Upper lobe of left lung (tissue), 6 donors: ENCODE data around the gene SHLD3. TPM values are rescaled to one million over a fixed set of nuclear protein-coding genes. Genes with fewer than 3 reads are reported as not detected.
"Not testable (repeated sequence)": the region's sequence is repeated elsewhere in the genome, so short reads cannot be mapped to it uniquely, and the experiment has no call there.

ENCODE experiments used
- ATAC-seq, 2 donors: fragments of 200-7000 bp; cut with Tn5 transposase; one replicate each; pipeline ENCODE4 v1.9.1; 2022; ENCODE audit warnings: mild to moderate bottlenecking in 2 of 2, moderate library complexity in 2 of 2; ENCODE audit not compliant: low FRiP score in 2 of 2
- DNase-seq, 2 donors: peaks; one replicate each; pipeline ENCODE4 v3.0.0-alpha.2; 2019 to 2020
- H3K27ac ChIP-seq, 4 donors: fragments of 200-600 bp; sonication (generic); one replicate each; pipeline ENCODE4 v1.5.1; 2016 to 2019
- H3K27me3 ChIP-seq, 4 donors: fragments of 200-600 bp; sonication (generic); one replicate each; pipeline ENCODE4 v1.5.1; 2017 to 2019
- H3K36me3 ChIP-seq, 4 donors: fragments of 200-600 bp; sonication (generic); one replicate each; pipeline ENCODE4 v1.5.1; 2016 to 2019
- H3K4me1 ChIP-seq, 4 donors: fragments of 200-600 bp; sonication (generic); one replicate each; pipeline ENCODE4 v1.5.1; 2018 to 2019
- H3K4me3 ChIP-seq, 4 donors: fragments of 200-600 bp; sonication (generic); one replicate each; pipeline ENCODE4 v1.5.1; 2017 to 2019; ENCODE audit warnings: mild to moderate bottlenecking in 2 of 4, moderate library complexity in 1 of 4
- H3K9me3 ChIP-seq, 4 donors: fragments of 200-600 bp; sonication (generic); one replicate each; pipeline ENCODE4 v1.5.1; 2018 to 2019
- CTCF ChIP-seq, 6 experiments: fragments of 450-650 bp in 4 of 6; fragments of 200-600 bp in 2 of 6; sonication (generic) in 2 of 6; IDR thresholded peaks; one replicate each; pipeline ENCODE4 v1.5.1; 2016 to 2019; ENCODE audit warnings: antibody characterized with exemption in 6 of 6
- EP300 ChIP-seq, 4 donors: sonication (generic); formaldehyde crosslinking; IDR thresholded peaks; one replicate each; pipeline ENCODE4 v1.5.1; 2017; ENCODE audit warnings: antibody characterized with exemption in 4 of 4, control low read depth in 2 of 4
- POLR2A ChIP-seq, 4 donors: fragments of 450-650 bp; IDR thresholded peaks; one replicate each; pipeline ENCODE4 v1.5.1; 2016 to 2017; ENCODE audit warnings: antibody characterized with exemption in 4 of 4, mild to moderate bottlenecking in 2 of 4
- POLR2AphosphoS5 ChIP-seq, 2 donors: sonication (generic); formaldehyde crosslinking; IDR thresholded peaks; one replicate each; pipeline ENCODE4 v1.5.1; 2017; ENCODE audit warnings: antibody characterized with exemption in 2 of 2
- WGBS, 2 donors: methylation state at CpG; one replicate each; pipeline ENCODE4 v1.1.5; 2017 to 2018; 5-methylcytosine and 5-hydroxymethylcytosine counted together
- total RNA-seq, 6 donors: library from RNA; depleted of rRNA in 4 of 6; stranded (reverse); fragments of >200 nt in 4 of 6; gene quantifications; one replicate each; pipeline versions ENCODE4 v1.1.0 to v1.2.1, GENCODE V29; 2016 to 2021
- donor health status: DM: no; HTN: no; CAD: no; lungs with moderate emphysema.
- donor health status: DM: no; HTN: yes; CAD: no; lungs with severe emphysema.

The SHLD3 gene
- total RNA-seq, 6 donors from 2014 or later: 0.67 to 6.4 (median 3.4) TPM

- peaks cover 19 to 91% (median 40%) of the 10 kb centered on the region in 4 donors for H3K36me3 ChIP-seq
These were observed 12.4 kb upstream of the SHLD3 start for GRCh38 chr5:65612298-65612907.

DNA sequence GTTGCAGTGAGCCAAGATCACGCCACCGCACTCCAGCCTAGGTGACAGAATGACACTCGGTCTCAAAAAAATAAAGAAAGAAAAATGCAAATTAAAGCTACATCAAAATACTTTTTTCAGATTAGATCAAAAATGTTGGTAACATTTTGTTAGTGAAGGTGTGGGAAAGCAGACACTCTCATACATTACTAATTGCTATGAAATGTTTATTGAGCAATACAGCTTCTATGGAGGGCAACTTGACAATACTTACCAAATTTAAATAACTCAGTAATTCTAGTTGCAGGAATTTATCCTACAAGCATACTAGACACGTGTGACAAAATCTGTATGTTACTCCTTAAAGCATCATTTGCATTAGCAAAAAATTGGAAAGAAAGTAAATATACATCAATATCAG lies 4.8 kb upstream of the SHLD3 start:
- ATAC-seq (no peak), DNase-seq (no peak)
- peaks cover 0 to 20% (median 3%) of the 10 kb centered on the region in 4 donors for H3K36me3 ChIP-seq
- peaks cover 20 to 25% (median 21%) of the 10 kb centered on the region in 4 donors for H3K4me1 ChIP-seq
- H3K27ac ChIP-seq: no peak overlapping the region
- no peaks in the 10 kb centered on the region for H3K27me3 ChIP-seq
- TF ChIP-seq POLR2AphosphoS5 (IDR thresholded peaks at IDR 0.05) (no peak), EP300 (IDR thresholded peaks at IDR 0.05) (no peak), CTCF (IDR thresholded peaks at IDR 0.05) (no peak), POLR2A (IDR thresholded peaks at IDR 0.05) (no peak)
- H3K4me3 ChIP-seq: no peak overlapping the region
- 88 to 89% methylated on average over 4 of the region's 4 CpGs for WGBS, 2 donors
- no peaks in the 10 kb centered on the region for H3K9me3 ChIP-seq

More at GRCh38 chr5:65612298-65612907, 12.4 kb upstream of the SHLD3 start:
- ATAC-seq: peak in 1 of 2 donors; percentile 40
- no peaks in the 10 kb centered on the region for H3K9me3 ChIP-seq
- peak in 1 of 2 donors; percentile 41 for DNase-seq
- H3K4me1 ChIP-seq: peaks cover 0 to 7% (median 0%) of the 10 kb centered on the region in 4 donors
- H3K4me3 ChIP-seq: no peak overlapping the region
- WGBS, 2 donors: 72 to 83% methylated on average over 4 of the region's 4 CpGs
- peak overlapping the region in 3 of 4 donors; percentile 11 to 30 (median 20) for H3K27ac ChIP-seq
- TF ChIP-seq POLR2AphosphoS5 (IDR thresholded peaks at IDR 0.05): no peak
- no peak for TF ChIP-seq POLR2A (IDR thresholded peaks at IDR 0.05)
- no peak for TF ChIP-seq CTCF (IDR thresholded peaks at IDR 0.05)
- TF ChIP-seq EP300 (IDR thresholded peaks at IDR 0.05): peak in 1 of 4 donors; percentile 84
- no peaks in the 10 kb centered on the region for H3K27me3 ChIP-seq

- WGBS, 2 donors: 80 to 91% methylated on average over 4 of the region's 4 CpGs
- not testable (repeated sequence) for H3K9me3 ChIP-seq, H3K27me3 ChIP-seq, ATAC-seq, DNase-seq, H3K27ac ChIP-seq, H3K4me3 ChIP-seq, H3K36me3 ChIP-seq
- peaks cover 30 to 37% (median 34%) of the 10 kb centered on the region in 4 donors for H3K4me1 ChIP-seq
These were observed 2.9 kb upstream of the SHLD3 start for GRCh38 chr5:65621961-65622360.

DNA sequence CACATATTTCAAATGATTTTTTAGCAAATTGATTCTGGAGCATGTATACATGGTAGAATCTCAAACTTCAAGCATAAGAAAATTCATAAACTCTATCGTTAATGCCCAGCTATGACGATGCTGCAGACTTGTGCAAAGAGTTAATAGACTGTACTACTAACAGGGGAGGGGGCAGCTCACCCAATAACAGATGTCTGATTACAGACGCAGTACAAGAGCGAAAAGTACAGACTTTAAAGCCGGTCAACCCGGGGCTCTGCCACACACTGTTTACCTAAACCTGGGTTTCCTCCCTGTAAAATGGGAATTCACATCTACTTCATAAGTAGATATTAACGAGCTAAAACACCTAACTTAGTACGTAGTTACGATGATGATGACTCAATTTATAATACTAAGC lies 1.3 kb upstream of the SHLD3 start:
- no peak for TF ChIP-seq POLR2AphosphoS5 (IDR thresholded peaks at IDR 0.05)
- TF ChIP-seq CTCF (IDR thresholded peaks at IDR 0.05): no peak
- no peak for TF ChIP-seq EP300 (IDR thresholded peaks at IDR 0.05)
- no peak for TF ChIP-seq POLR2A (IDR thresholded peaks at IDR 0.05)
- no peak for ATAC-seq
- 7 to 12% methylated on average over 9 of the region's 9 CpGs for WGBS, 2 donors
- Histone ChIP-seq H3K9me3 (no peaks in the 10 kb centered on the region), H3K27ac (peak overlapping the region; percentile 79 to 89 (median 88)), H3K27me3 (no peaks in the 10 kb centered on the region), H3K4me1 (peaks cover 30 to 37% (median 34%) of the 10 kb centered on the region in 4 donors), H3K4me3 (peak overlapping the region; percentile 73 to 93 (median 86)), H3K36me3 (peaks cover 0 to under 1% (median 0%) of the 10 kb centered on the region in 4 donors)
- DNase-seq: no peak

GRCh38 chr5:65624025-65624570 lies 729 bp upstream of the SHLD3 start, which contains the start of gene TRIM23:
Gene TRIM23, minus strand, starts transcription at chr5:65624333. Its CDS starts 59 bp downstream, at chr5:65624274.
- 0 to 1% methylated on average over 32 of the region's 32 CpGs for WGBS, 2 donors
- DNase-seq: peak; percentile 96
- TF ChIP-seq CTCF (IDR thresholded peaks at IDR 0.05) (peak in 2 of 6 experiments; percentile 15 to 24), EP300 (IDR thresholded peaks at IDR 0.05) (no peak), POLR2AphosphoS5 (IDR thresholded peaks at IDR 0.05) (peak in 1 of 2 donors; percentile 80), POLR2A (IDR thresholded peaks at IDR 0.05) (peak in 3 of 4 donors; percentile 33 to 67 (median 50))
- H3K36me3 ChIP-seq: peaks cover 0 to 7% (median 0%) of the 10 kb centered on the region in 4 donors
- peaks cover 25 to 37% (median 34%) of the 10 kb centered on the region in 4 donors for H3K4me1 ChIP-seq
- ATAC-seq: peak; percentile 100
- H3K4me3 ChIP-seq: peak within 1 kb of the TSS; percentile 73 to 93 (median 86)
- no peaks in the 10 kb centered on the region for H3K27me3 ChIP-seq
- no peaks in the 10 kb centered on the region for H3K9me3 ChIP-seq
- H3K27ac ChIP-seq: peak within 1 kb of the TSS; percentile 79 to 89 (median 88)
